Body of pancreas (tissue), 4 donors: ENCODE data around the gene FIGLA.

Experiments
- CTCF ChIP-seq, 7 experiments: fragments of 450-650 bp in 4 of 7; fragments of 200-600 bp in 3 of 7; sonication (generic) in 3 of 7; IDR thresholded peaks; one replicate each; pipeline ENCODE4 v1.5.1; 2016 to 2019; ENCODE audit warnings: antibody characterized with exemption in 7 of 7
- POLR2A ChIP-seq, 3 donors: fragments of 450-650 bp; IDR thresholded peaks; one replicate each; pipeline ENCODE4 v1.6.1; 2016; ENCODE audit warnings: antibody characterized with exemption in 3 of 3, mild to moderate bottlenecking in 2 of 3

- TF ChIP-seq CTCF (IDR thresholded peaks at IDR 0.05) (no peak), POLR2A (IDR thresholded peaks at IDR 0.05) (no peak)
These were observed 23.9 kb downstream of the FIGLA start for GRCh38 chr2:70766357-70767078.
